ENCODE data around the gene RNF126. TPM values are rescaled to one million over a fixed set of nuclear protein-coding genes. Genes with fewer than 3 reads are reported as not detected.
A peak's percentile ranks its signal among the peaks of the same experiment; 100 is the strongest.
"Not testable (repeated sequence)": the region's sequence is repeated elsewhere in the genome, so short reads cannot be mapped to it uniquely, and the experiment has no call there.

Gene RNF126
- total RNA-seq, 1 donor from 2014 or later = 32.9 TPM

DNA sequence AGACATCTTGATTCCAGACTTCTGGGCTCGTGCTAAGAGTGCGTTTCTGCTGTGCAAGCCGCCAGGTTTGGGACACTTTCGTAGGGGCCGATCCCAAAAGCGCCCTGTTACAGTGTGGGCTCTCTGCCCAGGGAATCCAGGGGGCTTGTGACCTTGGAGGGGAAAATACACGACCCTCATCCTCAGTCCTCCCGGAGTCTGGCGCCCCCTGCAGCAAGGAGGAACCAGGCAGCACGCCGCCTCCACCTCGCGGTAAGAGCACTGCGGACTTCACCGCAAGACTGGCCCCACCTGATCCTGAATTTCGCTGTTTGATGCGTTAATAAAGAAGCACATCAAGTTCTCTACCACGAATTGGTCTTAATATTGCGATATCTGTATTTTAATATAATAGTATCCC, 34.8 kb downstream of the RNF126 start:
- Histone ChIP-seq H3K4me3 (no peak overlapping the region), H3K4me1 (peaks cover 14% of the 10 kb centered on the region), H3K9me3 (no peaks in the 10 kb centered on the region), H3K27ac (no peak overlapping the region), H3K36me3 (peaks cover 35% of the 10 kb centered on the region), H3K27me3 (no peaks in the 10 kb centered on the region)
- intact Hi-C loops (cut with DNase I) = no loop called here
- ATAC-seq (no peak), DNase-seq (no peak)
- TF ChIP-seq, protein P1, sequence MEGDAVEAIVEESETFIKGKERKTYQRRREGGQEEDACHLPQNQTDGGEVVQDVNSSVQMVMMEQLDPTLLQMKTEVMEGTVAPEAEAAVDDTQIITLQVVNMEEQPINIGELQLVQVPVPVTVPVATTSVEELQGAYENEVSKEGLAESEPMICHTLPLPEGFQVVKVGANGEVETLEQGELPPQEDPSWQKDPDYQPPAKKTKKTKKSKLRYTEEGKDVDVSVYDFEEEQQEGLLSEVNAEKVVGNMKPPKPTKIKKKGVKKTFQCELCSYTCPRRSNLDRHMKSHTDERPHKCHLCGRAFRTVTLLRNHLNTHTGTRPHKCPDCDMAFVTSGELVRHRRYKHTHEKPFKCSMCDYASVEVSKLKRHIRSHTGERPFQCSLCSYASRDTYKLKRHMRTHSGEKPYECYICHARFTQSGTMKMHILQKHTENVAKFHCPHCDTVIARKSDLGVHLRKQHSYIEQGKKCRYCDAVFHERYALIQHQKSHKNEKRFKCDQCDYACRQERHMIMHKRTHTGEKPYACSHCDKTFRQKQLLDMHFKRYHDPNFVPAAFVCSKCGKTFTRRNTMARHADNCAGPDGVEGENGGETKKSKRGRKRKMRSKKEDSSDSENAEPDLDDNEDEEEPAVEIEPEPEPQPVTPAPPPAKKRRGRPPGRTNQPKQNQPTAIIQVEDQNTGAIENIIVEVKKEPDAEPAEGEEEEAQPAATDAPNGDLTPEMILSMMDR (IDR thresholded peaks at IDR 0.05) = peak; percentile 23

DNA sequence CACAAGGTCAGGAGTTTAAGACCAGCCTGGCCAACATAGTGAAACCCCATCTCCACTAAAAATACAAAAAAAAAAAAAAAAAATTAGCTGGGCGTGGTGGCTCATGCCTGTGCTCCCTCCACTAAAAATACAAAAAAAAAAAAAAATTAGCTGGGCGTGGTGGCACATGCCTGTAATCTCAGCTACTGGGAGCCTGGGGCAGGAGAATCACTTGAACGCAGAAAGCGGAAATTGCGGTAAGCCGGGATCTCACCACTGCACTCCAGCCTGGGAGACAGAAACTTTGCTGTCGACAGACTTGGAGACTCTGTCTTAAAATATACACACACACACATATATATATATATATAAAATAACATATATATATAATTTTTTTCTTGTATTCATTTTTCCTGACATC, 36.4 kb downstream of the RNF126 start:
- ATAC-seq; intact Hi-C loops (cut with DNase I); DNase-seq; H3K4me1 ChIP-seq; H3K9me3 ChIP-seq; H3K27ac ChIP-seq; H3K4me3 ChIP-seq; H3K27me3 ChIP-seq: not testable (repeated sequence)
- peaks cover 51% of the 10 kb centered on the region for H3K36me3 ChIP-seq

DNA sequence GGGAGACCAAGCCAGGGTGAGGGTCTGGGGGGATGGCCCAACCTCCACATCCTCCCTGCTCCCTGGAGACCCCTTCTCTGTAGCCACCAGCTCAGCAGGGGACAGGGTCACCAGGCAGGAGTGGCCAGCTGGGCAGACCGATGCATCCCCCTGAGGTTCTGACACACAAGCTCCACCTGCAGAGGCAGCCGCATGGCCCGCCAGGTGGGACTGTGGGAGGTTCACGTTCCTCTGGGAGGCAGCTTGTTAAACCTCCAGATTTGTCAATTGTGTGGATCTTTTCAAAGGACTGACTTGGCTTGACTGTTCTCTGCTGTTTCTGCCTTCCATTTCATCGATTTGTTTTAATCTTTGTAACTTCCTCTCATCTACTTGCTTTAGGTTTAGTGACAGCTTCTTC, 37.8 kb downstream of the RNF126 start:
- ATAC-seq = no peak
- Histone ChIP-seq H3K4me3 (no peak overlapping the region), H3K36me3 (peaks cover 54% of the 10 kb centered on the region), H3K27ac (no peak overlapping the region), H3K9me3 (no peaks in the 10 kb centered on the region), H3K4me1 (no peaks in the 10 kb centered on the region), H3K27me3 (no peaks in the 10 kb centered on the region)
- DNase-seq = no peak
- TF ChIP-seq, protein P1 (IDR thresholded peaks at IDR 0.05) = no peak
- intact Hi-C loops (cut with DNase I) = no loop called here

DNA sequence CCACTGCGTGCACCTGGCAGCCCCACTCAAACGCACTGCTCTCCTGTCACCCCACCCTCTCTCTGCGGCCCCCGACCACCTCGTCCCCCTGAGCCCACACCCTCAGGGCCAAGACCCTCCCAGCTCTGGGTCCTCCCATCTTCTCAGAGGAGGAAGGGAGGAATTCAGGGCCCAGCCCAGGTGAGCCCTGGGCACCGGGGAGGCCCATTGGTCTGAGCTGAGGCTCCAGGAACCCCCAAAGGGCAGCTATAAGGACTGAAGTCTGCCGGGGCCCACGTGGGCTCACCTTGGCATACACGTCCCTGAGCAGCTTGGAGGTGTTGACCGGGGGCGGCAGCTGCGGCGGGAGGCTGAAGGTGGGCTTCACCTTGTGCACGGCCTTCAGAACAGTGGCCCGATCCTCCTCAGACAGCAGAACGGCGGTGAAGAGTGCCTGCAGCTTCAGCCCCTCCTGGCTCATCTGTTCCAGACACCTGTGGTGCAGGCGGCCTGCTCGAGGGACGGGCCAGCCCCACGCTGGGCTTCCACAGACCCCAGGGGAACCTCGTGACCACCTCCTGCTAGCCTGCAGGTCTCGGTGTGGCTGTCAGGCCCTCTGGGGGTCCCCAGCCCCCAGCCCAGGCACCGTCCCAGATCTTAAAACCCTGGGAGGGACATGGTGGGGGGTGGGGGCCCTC, 38.4 kb downstream of the RNF126 start:
- TF ChIP-seq, protein P1 (IDR thresholded peaks at IDR 0.05) = no peak
- DNase-seq = no peak

DNA sequence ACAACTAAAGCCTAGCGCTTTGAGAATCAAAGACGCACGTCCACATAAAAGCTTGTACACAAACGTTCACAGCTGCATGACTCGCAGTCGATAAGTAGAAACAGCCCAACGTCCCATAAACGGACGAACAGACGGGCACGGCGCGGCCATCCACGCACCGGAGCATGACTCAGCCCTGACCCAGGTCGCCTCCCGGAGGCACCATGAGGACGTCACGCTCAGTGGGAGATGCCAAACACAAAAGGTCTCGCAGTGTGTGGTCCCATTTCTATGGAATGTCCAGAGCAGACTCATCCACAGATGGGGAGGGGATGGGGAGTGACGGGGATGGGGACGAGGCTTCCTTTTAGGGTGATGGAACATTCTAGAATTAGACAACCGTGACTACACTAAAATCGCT, 39.0 kb downstream of the RNF126 start:
- Histone ChIP-seq H3K27ac (no peak overlapping the region), H3K9me3 (no peaks in the 10 kb centered on the region), H3K4me3 (no peak overlapping the region), H3K4me1 (no peaks in the 10 kb centered on the region), H3K36me3 (peaks cover 60% of the 10 kb centered on the region), H3K27me3 (no peaks in the 10 kb centered on the region)
- ATAC-seq = no peak
- intact Hi-C loops (cut with DNase I) = no loop called here
- DNase-seq = no peak
- TF ChIP-seq, protein P1 (IDR thresholded peaks at IDR 0.05) = no peak

More for the DNA sequence above, 38.4 kb downstream of the RNF126 start:
- Histone ChIP-seq H3K27me3 (no peaks in the 10 kb centered on the region), H3K9me3 (no peaks in the 10 kb centered on the region), H3K27ac (no peak overlapping the region), H3K36me3 (peaks cover 60% of the 10 kb centered on the region), H3K4me1 (no peaks in the 10 kb centered on the region), H3K4me3 (no peak overlapping the region)
- ATAC-seq = no peak
- intact Hi-C loops (cut with DNase I) = no loop called here

DNA sequence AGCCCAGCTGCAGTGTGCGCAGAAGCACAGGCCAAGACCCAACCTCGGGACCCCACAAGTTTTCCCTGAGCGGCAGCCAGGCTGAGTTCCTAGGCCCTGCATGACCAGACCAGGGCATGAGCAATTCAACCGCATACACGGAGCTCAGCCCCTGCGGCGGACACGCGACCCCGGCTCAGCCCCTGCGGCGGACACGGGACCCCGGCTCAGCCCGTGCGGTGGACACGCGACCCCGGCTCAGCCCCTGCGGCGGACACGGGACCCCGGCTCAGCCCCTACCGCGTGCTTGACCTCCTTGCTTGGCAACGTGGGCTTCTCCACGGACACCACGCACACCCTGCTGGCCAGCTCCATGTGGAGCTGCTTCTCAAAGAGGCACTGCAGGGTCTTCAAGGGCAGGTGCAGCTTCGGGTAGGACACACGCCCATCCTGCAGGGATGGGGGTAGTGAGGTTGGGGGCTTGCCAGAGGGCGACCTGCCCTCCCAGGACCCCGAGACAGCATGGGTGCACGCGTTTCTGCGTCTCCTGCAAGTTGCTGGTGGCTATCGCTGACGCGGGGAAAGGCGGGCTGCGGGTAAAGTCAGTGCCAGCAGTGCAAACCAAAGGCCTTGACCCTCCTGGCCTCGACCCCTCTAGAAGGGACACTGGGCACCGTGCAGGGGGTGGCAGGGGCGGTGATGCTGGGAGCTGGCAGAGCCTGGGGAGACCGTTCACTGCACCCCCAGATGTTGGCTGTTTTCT, 39.7 kb downstream of the RNF126 start:
- Histone ChIP-seq H3K4me1 (no peaks in the 10 kb centered on the region), H3K36me3 (peaks cover 60% of the 10 kb centered on the region), H3K27me3 (no peaks in the 10 kb centered on the region), H3K27ac (no peak overlapping the region), H3K4me3 (no peak overlapping the region), H3K9me3 (no peaks in the 10 kb centered on the region)
- DNase-seq (no peak), ATAC-seq (no peak)
- TF ChIP-seq, protein P1 (IDR thresholded peaks at IDR 0.05) = no peak
- intact Hi-C loops (cut with DNase I) = no loop called here
